Endometrial microvascular endothelial cells (primary cell): ENCODE data around the gene SAG. TPM values are rescaled to one million over a fixed set of nuclear protein-coding genes. Genes with fewer than 3 reads are reported as not detected.

ENCODE experiments used
- in situ Hi-C: cut with HindIII; loops from 2 replicates; pipeline ENCODE4 v1.10.0; 2017; ENCODE audit warnings: low sequenced_read_pairs, low pct_unique_long_range_greater_than_20kb; ENCODE audit errors: inconsistent ontology term
- total RNA-seq: library from RNA; depleted of rRNA; stranded (reverse); fragments of >200 nt; gene quantifications from one replicate; pipeline ENCODE4 v1.2.3, GENCODE V29; 2015; ENCODE audit errors: inconsistent ontology term

Gene SAG
- total RNA-seq, result not detected

DNA sequence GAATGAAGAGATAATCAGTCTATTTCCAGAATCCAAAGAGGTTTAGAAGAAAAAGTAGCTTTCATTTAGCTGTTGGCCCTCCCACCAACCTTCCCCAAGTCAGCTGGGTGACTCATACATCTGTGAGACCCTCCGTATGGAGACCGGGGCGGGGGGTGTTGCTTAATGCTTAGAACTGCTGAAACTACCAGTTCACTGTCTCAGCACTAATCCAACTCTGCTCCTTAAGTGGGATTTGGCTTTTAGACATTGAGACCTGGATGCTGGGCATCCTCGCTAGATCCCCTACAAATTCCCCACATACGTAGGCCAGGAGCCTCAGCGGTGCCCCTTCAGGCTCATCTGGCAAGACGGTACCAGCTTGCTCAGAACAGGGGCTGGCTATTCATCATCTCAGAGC, at the start of gene SAG:
SAG (plus strand) TSS at position 252 of the 400 bp plus-strand sequence. CDS start 1,374 bp downstream, outside the sequence.
- in situ Hi-C loops, result no loop called here

DNA sequence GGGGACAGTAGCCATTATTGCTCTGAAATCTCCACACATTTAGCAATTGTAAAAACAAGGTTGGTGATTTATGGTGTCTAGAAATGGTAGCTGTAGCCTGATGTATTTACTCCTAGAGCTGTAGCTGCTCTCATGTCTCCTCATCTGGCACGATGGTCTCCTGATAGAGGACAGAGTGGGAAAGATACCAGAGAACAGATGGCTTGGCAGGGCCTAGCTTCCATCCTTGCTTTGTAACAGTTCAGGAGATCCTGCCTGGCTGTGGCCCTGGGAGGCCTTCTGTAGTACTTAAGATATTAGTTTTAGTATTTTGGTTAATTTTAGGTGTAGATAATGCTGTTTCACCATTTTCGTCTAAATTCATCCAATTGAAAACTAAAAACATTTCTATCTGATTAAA, 49.4 kb upstream of the SAG start:
- in situ Hi-C loops, result no loop called here

DNA sequence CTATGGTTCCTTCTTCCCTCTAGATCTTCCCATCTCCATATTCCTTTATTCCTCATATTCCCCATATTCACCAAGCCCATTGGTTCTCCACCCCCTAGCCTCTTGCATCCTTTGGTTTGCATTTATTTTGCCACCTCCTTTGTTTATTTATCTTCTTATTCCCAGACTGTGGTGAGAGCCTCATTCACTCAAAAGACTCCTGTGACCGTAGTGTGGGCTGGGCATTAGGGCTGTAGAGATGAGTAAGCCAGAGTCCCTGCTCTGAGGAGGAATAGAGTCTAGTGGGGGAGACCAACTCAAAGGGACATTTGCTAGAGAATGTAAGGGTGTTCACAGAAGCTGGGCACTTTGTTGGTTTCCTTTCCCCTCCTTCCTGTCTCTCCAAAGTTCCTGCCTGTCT, 47.9 kb upstream of the SAG start:
- in situ Hi-C loops, result no loop called here

- in situ Hi-C loops, result no loop called here
Observed at GRCh38 chr2:233260661-233261060, 47.0 kb upstream of the SAG start.

- in situ Hi-C loops, result no loop called here
Observed at GRCh38 chr2:233261819-233262555, 45.6 kb upstream of the SAG start.

GRCh38 chr2:233262562-233262961, 45.1 kb upstream of the SAG start:
- in situ Hi-C loops, result no loop called here

GRCh38 chr2:233263045-233263570, 44.5 kb upstream of the SAG start:
- in situ Hi-C loops, result no loop called here

GRCh38 chr2:233264667-233265066, 42.9 kb upstream of the SAG start:
- in situ Hi-C loops, result no loop called here

- in situ Hi-C loops, result no loop called here
Observed at GRCh38 chr2:233265899-233266431, 41.7 kb upstream of the SAG start.

- in situ Hi-C loops, result no loop called here
Observed at GRCh38 chr2:233266481-233266880, 41.1 kb upstream of the SAG start.

- in situ Hi-C loops, result no loop called here
Observed at GRCh38 chr2:233267516-233268245, 39.9 kb upstream of the SAG start.

GRCh38 chr2:233270366-233270765, 37.2 kb upstream of the SAG start:
- in situ Hi-C loops, result no loop called here

GRCh38 chr2:233270951-233271350, 36.7 kb upstream of the SAG start:
- in situ Hi-C loops, result no loop called here

DNA sequence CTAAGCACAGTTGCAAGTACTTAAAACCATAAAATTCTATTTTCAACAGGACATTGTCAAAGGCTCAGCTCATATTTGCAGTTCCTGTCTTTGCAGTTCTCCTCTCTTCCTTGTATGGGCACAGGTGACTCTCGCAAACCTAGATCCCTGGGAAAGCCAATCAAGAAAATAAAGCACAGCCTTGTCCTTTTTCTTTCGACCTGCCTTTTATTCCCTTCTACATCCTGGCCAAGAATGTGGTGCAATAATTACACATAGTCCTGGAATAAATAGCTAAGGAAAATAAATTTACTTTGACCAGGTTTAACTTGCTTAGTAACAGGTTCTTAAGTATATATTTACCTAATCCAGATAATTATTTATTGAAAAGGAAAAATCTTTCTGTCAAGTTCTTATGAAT, 35.9 kb upstream of the SAG start:
- in situ Hi-C loops, result no loop called here

DNA sequence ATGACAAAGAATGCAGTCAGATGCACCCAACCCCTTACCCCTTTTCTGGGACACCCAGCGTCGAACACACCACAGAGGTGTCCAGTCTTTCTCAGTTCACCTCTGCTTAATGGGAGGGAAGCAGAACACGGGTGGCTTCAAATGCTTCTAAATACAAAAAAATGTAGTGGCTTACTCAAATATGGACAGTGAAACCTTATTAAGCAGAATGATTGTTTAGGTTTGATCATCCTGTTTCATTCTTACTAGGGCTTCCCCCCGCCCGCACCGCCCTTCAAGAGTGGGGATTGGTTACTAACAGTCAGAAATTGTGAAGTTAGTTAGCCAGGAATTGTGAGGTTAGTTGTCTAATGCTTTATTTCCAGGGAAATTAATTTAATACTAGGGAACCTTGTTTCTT, 34.5 kb upstream of the SAG start:
- in situ Hi-C loops, result no loop called here

DNA sequence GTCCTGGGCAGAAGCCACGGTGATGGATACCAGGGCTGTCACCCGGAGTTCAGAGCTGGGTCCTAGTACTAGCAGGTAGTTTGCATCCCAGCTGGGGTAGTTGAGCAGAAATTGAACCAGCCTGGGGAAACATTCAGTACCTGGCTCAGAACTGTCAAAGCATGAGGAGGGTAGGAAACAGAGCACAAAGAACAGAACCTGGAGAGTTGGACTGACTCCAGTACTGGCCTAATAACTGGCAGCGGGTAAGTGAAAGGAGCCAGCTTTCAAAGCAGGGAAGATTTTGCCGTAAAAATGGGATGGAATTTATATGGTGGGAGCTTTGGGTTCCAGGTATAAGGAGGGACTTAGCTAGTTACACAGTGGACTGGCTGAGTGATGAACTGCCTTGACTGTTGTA, 32.4 kb upstream of the SAG start:
- in situ Hi-C loops, result no loop called here

DNA sequence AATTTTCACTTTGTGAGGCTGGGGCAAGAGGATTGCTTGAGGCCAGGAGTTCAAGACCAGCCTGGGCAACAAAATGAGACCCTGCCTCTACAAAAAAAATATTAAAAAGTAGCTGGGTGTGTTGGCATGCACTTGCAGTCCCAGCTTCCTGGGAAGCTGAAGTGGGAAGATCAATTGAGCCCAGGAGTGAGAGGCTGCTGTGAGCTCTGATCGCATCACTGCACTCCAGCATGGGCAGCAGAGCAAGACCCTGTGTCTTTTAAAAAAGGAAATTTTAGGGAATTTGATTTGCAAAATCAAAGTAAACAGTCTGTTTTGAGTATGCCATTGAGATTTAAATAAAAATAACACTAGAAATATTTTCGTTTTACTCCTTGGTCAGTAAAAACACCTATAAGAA, 28.7 kb upstream of the SAG start:
- in situ Hi-C loops, result no loop called here

DNA sequence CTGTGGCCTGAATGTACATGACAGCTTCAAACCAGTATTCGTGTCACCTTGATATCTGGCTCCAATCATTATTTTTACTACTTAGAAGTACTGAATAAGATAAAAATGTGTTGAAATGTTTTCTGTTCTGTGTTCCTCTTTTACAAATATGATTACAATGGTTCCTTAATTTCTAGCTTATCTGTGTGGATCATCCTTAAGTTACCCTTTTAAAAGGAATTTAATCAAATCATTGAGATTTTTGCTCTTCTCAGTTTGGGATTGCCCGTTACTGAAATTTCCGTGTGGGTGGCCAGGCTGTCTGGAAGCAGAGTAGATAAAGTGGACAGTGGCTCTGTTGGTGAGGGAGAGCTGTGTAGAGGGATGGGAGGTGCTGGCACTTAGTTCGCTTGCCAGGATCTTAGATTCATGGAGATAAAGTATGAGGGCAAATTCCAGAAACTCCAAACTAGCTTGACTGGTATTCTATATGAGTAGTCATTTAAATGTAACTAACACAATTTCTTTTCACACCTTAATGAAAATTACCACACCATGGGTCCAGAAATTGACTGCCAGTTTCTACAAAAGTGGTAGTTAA, 27.4 kb upstream of the SAG start:
- in situ Hi-C loops, result no loop called here

GRCh38 chr2:233281553-233281952, 26.1 kb upstream of the SAG start:
- in situ Hi-C loops, result no loop called here
